GM12801 (cell line): Measurements from ENCODE around the gene GNRHR.

Experiments
- TF ChIP-seq, protein P1 (sequence below): IDR thresholded peaks from one replicate; pipeline ENCODE4 v1.5.1; 2011; ENCODE audit warnings: control low read depth; ENCODE audit not compliant: insufficient read length; ENCODE audit errors: extremely low read depth

The GNRHR gene

DNA sequence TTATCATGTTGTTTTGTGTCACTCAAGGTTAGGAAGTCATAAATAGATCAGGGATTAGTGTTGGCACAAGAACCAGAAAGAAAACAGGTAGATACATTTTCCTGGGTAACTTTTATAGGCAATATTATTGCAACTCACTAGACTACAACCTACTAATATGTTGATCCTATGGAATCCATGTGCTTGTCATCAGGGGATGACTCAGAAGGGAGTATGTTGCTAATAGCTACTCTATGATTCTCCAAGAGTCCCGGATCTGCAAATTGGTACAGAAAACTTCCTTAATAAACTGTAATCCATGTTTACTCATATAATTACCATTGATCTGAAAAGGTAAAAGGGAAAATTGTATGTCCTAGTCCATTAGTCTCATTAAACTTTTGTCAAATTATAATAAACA lies 11.7 kb upstream of the GNRHR start:
- TF ChIP-seq, protein P1, sequence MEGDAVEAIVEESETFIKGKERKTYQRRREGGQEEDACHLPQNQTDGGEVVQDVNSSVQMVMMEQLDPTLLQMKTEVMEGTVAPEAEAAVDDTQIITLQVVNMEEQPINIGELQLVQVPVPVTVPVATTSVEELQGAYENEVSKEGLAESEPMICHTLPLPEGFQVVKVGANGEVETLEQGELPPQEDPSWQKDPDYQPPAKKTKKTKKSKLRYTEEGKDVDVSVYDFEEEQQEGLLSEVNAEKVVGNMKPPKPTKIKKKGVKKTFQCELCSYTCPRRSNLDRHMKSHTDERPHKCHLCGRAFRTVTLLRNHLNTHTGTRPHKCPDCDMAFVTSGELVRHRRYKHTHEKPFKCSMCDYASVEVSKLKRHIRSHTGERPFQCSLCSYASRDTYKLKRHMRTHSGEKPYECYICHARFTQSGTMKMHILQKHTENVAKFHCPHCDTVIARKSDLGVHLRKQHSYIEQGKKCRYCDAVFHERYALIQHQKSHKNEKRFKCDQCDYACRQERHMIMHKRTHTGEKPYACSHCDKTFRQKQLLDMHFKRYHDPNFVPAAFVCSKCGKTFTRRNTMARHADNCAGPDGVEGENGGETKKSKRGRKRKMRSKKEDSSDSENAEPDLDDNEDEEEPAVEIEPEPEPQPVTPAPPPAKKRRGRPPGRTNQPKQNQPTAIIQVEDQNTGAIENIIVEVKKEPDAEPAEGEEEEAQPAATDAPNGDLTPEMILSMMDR, result no peak

DNA sequence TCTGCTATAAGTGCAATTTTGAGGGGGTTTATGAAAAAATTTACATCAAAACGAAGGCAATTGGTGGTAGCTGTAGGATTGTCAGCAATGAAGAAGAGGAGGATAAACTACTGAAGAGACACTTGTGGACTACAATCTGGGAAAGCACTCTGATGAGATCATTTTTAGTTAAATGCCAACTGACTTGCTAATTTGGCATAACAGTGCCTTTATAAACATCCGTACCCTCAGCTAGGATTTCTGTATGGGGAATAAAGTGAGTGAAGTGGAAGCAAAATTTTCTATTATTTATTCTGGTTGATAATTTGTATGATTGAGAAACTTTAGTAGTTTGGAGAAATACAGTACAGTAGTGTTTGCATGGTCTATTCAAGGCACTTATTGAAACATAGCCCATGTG lies 11.2 kb upstream of the GNRHR start:
- TF ChIP-seq, protein P1, result no peak

DNA sequence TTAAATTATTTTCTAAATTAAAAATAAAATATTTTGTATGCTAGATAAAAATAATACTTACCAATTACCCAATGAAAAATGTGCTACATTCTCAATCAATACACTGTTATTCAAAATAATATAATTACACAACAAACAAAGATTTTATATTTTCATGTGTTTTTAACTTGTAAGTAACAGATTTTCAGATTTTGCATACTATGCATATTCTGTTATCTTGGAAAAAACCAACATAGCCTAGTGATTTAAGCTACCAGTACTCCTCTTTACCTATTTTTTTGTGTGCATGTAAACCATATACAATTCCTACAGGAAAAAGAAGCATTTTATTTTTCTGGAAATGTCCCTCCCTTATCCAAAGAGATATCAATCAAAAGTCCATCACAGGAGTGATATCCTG lies 10.0 kb upstream of the GNRHR start:
- TF ChIP-seq, protein P1, result no peak

DNA sequence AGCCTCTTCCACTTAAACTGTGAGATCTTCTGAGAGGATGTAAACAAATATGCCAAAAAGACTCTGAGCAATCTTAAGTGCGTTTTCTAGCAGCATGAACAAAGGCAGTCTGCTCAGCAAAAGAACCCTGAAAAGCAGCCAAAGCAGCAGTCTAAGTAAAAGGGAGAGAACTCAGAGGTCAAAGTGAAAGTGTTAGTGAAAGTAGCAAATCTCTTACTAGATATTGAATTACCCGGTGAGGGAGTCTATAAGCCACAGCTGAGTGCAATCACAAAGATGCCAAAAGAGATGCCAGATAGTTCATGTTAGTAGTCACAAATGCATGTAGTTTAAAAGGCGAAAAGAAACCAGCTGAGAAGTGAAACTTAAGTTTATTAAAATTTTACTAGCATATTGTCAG lies 7.9 kb upstream of the GNRHR start:
- TF ChIP-seq, protein P1, result no peak

DNA sequence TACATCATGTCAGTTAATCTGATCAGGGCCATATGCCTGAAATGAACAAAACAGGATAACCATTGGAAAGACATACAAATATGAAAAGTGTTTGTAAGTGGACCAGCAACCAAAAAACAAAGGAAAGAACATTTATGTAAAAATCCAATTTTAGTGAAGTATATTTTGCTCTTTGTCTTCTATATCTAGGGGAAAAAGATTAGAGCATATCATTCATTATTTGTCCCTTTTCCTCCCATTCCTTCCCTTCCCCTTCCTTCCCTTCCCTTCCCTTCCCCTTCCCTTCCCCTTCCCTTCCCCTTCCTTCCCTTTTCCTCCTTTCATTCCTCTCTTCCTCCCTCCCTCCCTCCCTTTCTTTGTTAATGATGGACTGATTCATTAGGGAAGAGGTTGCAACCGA lies 1.8 kb upstream of the GNRHR start:
- TF ChIP-seq, protein P1, result no peak

DNA sequence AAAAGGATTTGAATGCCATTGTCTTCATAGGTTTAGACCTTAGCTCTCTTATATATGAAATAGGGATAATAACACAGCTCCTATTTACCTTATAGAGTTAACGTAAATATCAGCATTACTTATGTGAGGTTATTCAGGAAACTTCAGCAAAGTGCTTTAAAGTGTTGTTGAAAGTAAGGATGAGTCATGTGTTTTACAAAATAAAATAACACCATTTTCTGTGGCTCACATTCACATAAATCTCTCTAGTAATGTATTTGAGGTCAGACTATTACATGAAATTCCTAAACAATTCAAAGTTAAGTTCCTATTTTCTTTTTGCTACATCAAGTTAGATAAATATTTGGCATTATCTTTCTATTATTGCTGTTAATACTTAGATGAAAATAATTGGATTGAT lies 2.9 kb downstream of the GNRHR start:
- TF ChIP-seq, protein P1, result no peak

DNA sequence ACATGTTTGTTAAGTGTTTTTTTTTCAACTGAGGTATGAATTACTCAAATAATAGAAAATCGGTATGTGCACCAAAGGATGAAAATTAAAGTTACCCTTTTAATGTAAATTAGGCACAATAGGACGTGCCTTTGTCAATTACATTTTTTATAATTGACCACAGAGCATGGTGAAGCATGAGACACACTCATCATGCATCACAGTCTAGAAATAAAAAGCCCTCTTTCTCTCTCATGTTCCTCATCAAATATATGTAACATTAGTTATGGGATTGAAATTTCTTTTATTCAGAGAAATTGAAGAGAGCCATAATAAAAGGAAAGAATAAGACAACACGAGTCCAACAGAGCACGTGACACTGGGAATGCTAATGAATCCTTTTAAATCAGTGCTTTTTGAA lies 3.5 kb downstream of the GNRHR start:
- TF ChIP-seq, protein P1, result no peak

DNA sequence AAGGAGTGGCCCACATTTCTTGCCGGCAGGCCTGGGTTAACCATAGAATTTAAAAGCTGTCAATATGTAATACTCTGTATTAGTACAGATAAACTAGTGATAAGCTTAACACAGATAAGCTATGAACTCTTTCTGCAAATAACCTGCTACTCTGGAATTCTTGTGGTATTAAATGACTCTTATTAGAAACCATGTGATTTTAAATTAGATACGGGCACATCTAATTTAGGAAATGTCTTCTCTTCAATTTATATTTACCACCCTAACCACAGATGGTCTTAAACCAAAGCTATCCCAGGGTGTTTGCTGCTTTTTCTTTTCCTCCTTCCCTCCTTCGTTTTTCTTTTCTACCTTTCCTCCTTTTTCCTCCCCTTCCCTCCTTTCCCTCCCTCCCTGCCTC lies 4.9 kb downstream of the GNRHR start:
- TF ChIP-seq, protein P1, result no peak
